ENCODE results near the gene GTF2A1L. TPM values are rescaled to one million over a fixed set of nuclear protein-coding genes. Genes with fewer than 3 reads are reported as not detected.

GTF2A1L gene
- 1.6 TPM for total RNA-seq

GRCh38 chr2:48617618-48618017 lies at the start of gene GTF2A1L:
GTF2A1L (plus strand) TSS chr2:48617856; CDS start chr2:48617875, 19 bp downstream.

Small RNA genes within 50 kb of the gene (small RNA-seq; reads per million reads assigned to genes)
- not detected for gene TPT1P11 (ENCODE audit: low replicate concordance)

Other genes starting within 250 kb of the GTF2A1L start
- gene PPP1R21, start 177.1 kb upstream of the GTF2A1L start, total RNA-seq: 50.7 TPM
- 10.6 TPM for gene STON1, start 87.7 kb upstream of the GTF2A1L start, total RNA-seq
- not detected for gene LHCGR, start 137.9 kb downstream of the GTF2A1L start, total RNA-seq